Lung (tissue), 12 donors: Measurements from ENCODE around the gene DAGLB. TPM values are rescaled to one million over a fixed set of nuclear protein-coding genes. Genes with fewer than 3 reads are reported as not detected.

Source experiments
- ATAC-seq: fragments of 200-7000 bp; cut with Tn5 transposase; one replicate; pipeline ENCODE4 v1.9.1; 2020; ENCODE audit warnings: moderate number of reproducible peaks; ENCODE audit not compliant: insufficient read depth, low FRiP score
- DNase-seq, 3 donors: peaks; one replicate each; pipeline ENCODE4 v3.0.0-alpha.2; 2013 to 2017
- H3K27ac ChIP-seq, 2 donors: one replicate each; pipeline ENCODE4 v1.5.1; 2013; ENCODE audit warnings: mild to moderate bottlenecking in 2 of 2, moderate library complexity in 2 of 2, control low read depth in 1 of 2, inconsistent platforms in 1 of 2, low read depth in 1 of 2, low read length in 1 of 2
- H3K27me3 ChIP-seq, 3 donors: one replicate each; pipeline ENCODE4 v1.5.1; 2013; ENCODE audit warnings: low read length in 2 of 3; ENCODE audit not compliant: control insufficient read depth in 3 of 3, insufficient read depth in 3 of 3
- H3K36me3 ChIP-seq, 4 donors: one replicate each; pipeline ENCODE4 v1.5.1; 2013; ENCODE audit warnings: low read length in 4 of 4, mild to moderate bottlenecking in 1 of 4, moderate library complexity in 1 of 4; ENCODE audit not compliant: control insufficient read depth in 4 of 4, insufficient read depth in 4 of 4
- H3K4me1 ChIP-seq, 5 donors: one replicate each; pipeline ENCODE4 v1.5.1; 2013; ENCODE audit warnings: low read length in 5 of 5, mild to moderate bottlenecking in 2 of 5, moderate library complexity in 1 of 5; ENCODE audit not compliant: control insufficient read depth in 5 of 5, insufficient read depth in 5 of 5
- H3K4me3 ChIP-seq: one replicate; pipeline ENCODE4 v1.5.1; 2013; ENCODE audit warnings: mild to moderate bottlenecking, control low read depth, moderate library complexity
- H3K9ac ChIP-seq, 2 donors: one replicate each; pipeline ENCODE4 v1.5.1; 2013; ENCODE audit warnings: low read length in 2 of 2, control low read depth in 1 of 2; ENCODE audit not compliant: insufficient read depth in 1 of 2
- H3K9me3 ChIP-seq, 4 donors: one replicate each; pipeline ENCODE4 v1.5.1; 2013; ENCODE audit warnings: low read length in 3 of 4, mild to moderate bottlenecking in 1 of 4, moderate library complexity in 1 of 4; ENCODE audit not compliant: control insufficient read depth in 4 of 4, insufficient read depth in 3 of 4
- WGBS, 2 donors: extraction: QIAGEN DNeasy Blood & Tissue Kit; methylation state at CpG; one replicate each; pipeline ENCODE4 v1.1.7; 2013; 5-methylcytosine and 5-hydroxymethylcytosine counted together
- polyA plus RNA-seq, 2 donors: library from polyadenylated mRNA; stranded (reverse); fragments of 200-250 nt; gene quantifications; one replicate each; pipeline ENCODE4 v1.2.1, GENCODE V29; 2013
- total RNA-seq, 2 donors: library from RNA; depleted of rRNA in 1 of 2; stranded (reverse); fragments of >200 nt in 1 of 2; gene quantifications; one replicate each; pipeline ENCODE4 v1.2.1, GENCODE V29; 2014 to 2021
- TF ChIP-seq, protein P1 (sequence below): IDR thresholded peaks from 2 replicates; pipeline ENCODE4 v1.5.1; 2012; ENCODE audit warnings: mild to moderate bottlenecking; ENCODE audit errors: control extremely low read depth, extremely low read depth
- donor health status: control.
- donor health status: control.
- donor health status: Bipolar disorder and iron deficiency.
- donor health status: healthy.
- donor health status: DM: yes; HTN: yes; CAD: no.

The DAGLB gene
- total and polyA plus RNA-seq, 4 donors = 13.9 to 43.3 (median 19.4) TPM

DNA sequence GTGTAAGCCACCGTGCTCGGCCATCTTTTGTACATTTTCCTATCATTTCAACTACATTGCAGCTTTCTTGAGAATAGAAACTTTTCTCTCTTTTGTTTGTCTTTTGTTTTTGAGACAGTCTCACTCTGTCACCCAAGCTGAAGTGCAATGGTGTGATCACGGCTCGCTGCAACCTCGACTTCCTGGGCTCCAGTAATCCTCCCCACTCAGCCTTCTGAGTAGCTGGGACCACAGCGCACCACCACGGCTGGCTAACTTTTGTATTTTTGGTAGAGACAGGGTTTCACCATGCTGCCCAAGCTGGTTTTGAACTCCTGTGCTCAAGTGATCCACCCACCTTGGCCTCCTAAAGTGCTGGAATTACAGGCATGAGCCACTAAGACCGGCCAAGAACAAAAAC, 31.3 kb upstream of the DAGLB start:
- ATAC-seq (no peak), DNase-seq (no peak)
- WGBS, 2 donors = 78 to 86% methylated on average over 8 of the region's 8 CpGs
- no peak overlapping the region for H3K27ac ChIP-seq
- H3K9me3 ChIP-seq = no peaks in the 10 kb centered on the region
- H3K27me3 ChIP-seq = no peaks in the 10 kb centered on the region
- peaks cover 0 to 20% (median 7%) of the 10 kb centered on the region in 5 donors for H3K4me1 ChIP-seq
- peaks cover 0 to 3% (median 1%) of the 10 kb centered on the region in 4 donors for H3K36me3 ChIP-seq
- H3K4me3 ChIP-seq = no peak overlapping the region
- TF ChIP-seq, protein P1, sequence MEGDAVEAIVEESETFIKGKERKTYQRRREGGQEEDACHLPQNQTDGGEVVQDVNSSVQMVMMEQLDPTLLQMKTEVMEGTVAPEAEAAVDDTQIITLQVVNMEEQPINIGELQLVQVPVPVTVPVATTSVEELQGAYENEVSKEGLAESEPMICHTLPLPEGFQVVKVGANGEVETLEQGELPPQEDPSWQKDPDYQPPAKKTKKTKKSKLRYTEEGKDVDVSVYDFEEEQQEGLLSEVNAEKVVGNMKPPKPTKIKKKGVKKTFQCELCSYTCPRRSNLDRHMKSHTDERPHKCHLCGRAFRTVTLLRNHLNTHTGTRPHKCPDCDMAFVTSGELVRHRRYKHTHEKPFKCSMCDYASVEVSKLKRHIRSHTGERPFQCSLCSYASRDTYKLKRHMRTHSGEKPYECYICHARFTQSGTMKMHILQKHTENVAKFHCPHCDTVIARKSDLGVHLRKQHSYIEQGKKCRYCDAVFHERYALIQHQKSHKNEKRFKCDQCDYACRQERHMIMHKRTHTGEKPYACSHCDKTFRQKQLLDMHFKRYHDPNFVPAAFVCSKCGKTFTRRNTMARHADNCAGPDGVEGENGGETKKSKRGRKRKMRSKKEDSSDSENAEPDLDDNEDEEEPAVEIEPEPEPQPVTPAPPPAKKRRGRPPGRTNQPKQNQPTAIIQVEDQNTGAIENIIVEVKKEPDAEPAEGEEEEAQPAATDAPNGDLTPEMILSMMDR = no peak
- H3K9ac ChIP-seq = no peak overlapping the region

DNA sequence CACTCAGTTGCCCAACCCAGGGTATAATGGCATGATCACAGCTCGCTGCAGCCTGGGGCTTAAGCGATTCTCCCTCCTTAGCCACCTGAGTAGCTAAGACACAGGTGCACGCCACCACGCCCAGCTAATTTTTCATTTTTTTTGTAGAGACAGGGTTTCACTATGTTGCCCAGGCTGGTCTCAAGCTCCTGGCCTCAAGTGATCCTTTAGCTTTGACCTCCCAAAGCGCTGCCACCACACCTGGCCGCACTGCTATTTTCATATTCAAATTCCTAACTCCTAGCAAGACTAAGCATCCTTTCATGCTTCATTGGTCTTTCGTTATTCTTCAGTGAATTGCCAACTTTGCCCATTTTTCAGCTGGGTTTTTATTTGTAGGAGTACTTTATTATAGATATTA, 30.4 kb upstream of the DAGLB start:
- no peak overlapping the region for H3K27ac ChIP-seq
- ATAC-seq = no peak
- H3K4me3 ChIP-seq = no peak overlapping the region
- no peak overlapping the region for H3K9ac ChIP-seq
- H3K36me3 ChIP-seq = peaks cover 0 to 7% (median 2%) of the 10 kb centered on the region in 4 donors
- WGBS, 2 donors = 95 to 96% methylated on average over 7 of the region's 7 CpGs
- no peaks in the 10 kb centered on the region for H3K27me3 ChIP-seq
- H3K4me1 ChIP-seq = peaks cover 0 to 20% (median 7%) of the 10 kb centered on the region in 5 donors
- TF ChIP-seq, protein P1 = no peak
- DNase-seq = no peak
- no peaks in the 10 kb centered on the region for H3K9me3 ChIP-seq

DNA sequence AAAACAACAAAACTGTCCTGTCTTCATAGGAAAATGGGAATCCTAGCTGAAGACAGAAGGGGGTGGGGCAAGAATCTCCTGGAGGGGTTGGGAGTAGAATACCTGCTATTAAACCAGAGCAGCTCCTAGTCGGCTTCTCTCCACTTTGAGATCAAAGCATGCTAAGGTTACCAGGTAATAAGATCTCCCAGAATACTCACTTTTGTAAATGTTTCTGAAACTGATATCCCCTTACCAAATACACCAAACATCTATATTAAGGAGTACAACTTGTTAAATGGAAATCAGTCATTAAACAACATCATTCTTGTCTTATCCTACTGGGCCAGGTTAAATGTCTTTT, 29.5 kb upstream of the DAGLB start:
- TF ChIP-seq, protein P1 = no peak
- 83 to 84% methylated on average over 1 of the region's 1 CpG for WGBS, 2 donors
- ATAC-seq = no peak

More for the DNA sequence above, 29.5 kb upstream of the DAGLB start:
- H3K36me3 ChIP-seq = peaks cover 3 to 8% (median 4%) of the 10 kb centered on the region in 4 donors
- no peak overlapping the region for H3K4me3 ChIP-seq
- H3K4me1 ChIP-seq = peaks cover 0 to 20% (median 2%) of the 10 kb centered on the region in 5 donors
- no peak overlapping the region for H3K9ac ChIP-seq
- DNase-seq = no peak
- no peak overlapping the region for H3K27ac ChIP-seq
- no peaks in the 10 kb centered on the region for H3K9me3 ChIP-seq
- H3K27me3 ChIP-seq = no peaks in the 10 kb centered on the region
